Fibroblast of the aortic adventitia (primary cell): ENCODE data around the gene EML4. TPM values are rescaled to one million over a fixed set of nuclear protein-coding genes. Genes with fewer than 3 reads are reported as not detected.

Experiments used
- DNase-seq: peaks from one replicate; pipeline ENCODE4 v3.0.0-alpha.2; 2010; ENCODE audit warnings: low read depth
- H3K4me3 ChIP-seq: 2 replicates; pipeline ENCODE4 v1.5.1; 2011; ENCODE audit warnings: low read depth, mild to moderate bottlenecking, control low read depth, low read length, moderate library complexity
- CTCF ChIP-seq: IDR thresholded peaks from 2 replicates; pipeline ENCODE4 v1.5.1; 2011; ENCODE audit warnings: mild to moderate bottlenecking, low read length, control low read depth, inconsistent platforms; ENCODE audit not compliant: insufficient read depth
- total RNA-seq: library from RNA; depleted of rRNA; stranded (reverse); fragments of >200 nt; gene quantifications from 2 replicates; pipeline ENCODE4 v1.2.3, GENCODE V29; 2012; ENCODE audit warnings: low replicate concordance

Gene EML4
- total RNA-seq, 1 donor: 50.9 TPM

GRCh38 chr2:42216694-42217093 lies 47.5 kb downstream of the EML4 start:
- DNase-seq: peak; percentile 93
- TF ChIP-seq CTCF: no peak
- no peak overlapping the region for H3K4me3 ChIP-seq

DNA sequence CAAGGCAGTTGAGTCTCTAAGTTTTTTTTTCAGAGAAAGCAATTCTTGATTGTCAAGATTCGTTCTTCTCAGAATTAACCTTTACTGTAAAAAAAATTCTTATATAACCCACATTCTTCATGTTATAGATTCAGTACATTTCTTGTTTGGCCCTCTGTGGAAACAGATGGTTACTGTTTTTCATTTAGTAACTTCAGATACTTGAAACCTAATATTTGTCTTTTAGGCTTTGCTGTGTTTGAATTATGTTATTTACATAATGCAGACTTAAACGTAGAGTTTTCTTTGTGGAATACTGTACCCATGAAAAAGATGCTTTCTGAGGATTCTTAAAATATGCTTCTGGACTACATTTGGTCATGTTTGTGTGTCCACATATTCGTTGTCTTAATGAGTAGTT lies 48.2 kb downstream of the EML4 start:
- no peak for DNase-seq
- H3K4me3 ChIP-seq: no peak overlapping the region
- TF ChIP-seq CTCF: no peak

- no peak for DNase-seq
- H3K4me3 ChIP-seq: no peak overlapping the region
- no peak for TF ChIP-seq CTCF
Measured at GRCh38 chr2:42217914-42218313, 48.8 kb downstream of the EML4 start.

- no peak for DNase-seq
- TF ChIP-seq CTCF: no peak
- H3K4me3 ChIP-seq: no peak overlapping the region
Measured at GRCh38 chr2:42218712-42219111, 49.6 kb downstream of the EML4 start.

DNA sequence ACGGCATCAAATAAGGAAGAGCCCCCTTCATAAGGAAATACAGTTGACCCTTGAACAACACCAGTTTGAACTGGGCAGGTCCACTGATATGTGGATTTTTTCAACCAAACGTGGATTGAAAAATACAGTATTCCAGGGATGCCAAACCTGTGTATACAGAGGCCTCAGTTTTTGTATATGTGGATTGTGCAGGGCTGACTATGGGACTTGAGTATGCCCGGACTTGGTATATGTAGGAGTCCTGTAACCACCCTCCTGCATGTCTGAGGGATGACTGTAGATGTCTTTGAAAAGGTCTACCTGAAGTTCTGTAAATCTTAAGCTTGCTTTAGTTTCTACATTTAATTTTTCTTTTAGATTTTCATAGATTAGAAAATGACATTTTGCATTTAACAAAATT lies 50.0 kb downstream of the EML4 start:
- DNase-seq: no peak
- no peak for TF ChIP-seq CTCF
- H3K4me3 ChIP-seq: no peak overlapping the region

GRCh38 chr2:42220566-42220965 lies 51.4 kb downstream of the EML4 start:
- TF ChIP-seq CTCF: no peak
- H3K4me3 ChIP-seq: no peak overlapping the region
- peak; percentile 8 for DNase-seq

GRCh38 chr2:42223067-42223854 lies 54.1 kb downstream of the EML4 start:
- no peak overlapping the region for H3K4me3 ChIP-seq
- DNase-seq: peak; percentile 7
- no peak for TF ChIP-seq CTCF
